CD4-positive, alpha-beta T cell treated with Interleukin-6 at 100 ng/mL for 8 hours (primary cell): ENCODE data around the gene OR2D2.
"Not testable (repeated sequence)": the region's sequence is repeated elsewhere in the genome, so short reads cannot be mapped to it uniquely, and the experiment has no call there.

Experiments used
- DNase-seq: peaks from one replicate; pipeline ENCODE4 v3.0.0-alpha.2; 2020; ENCODE audit warnings: mixed read lengths, low spot score

Gene OR2D2

DNA sequence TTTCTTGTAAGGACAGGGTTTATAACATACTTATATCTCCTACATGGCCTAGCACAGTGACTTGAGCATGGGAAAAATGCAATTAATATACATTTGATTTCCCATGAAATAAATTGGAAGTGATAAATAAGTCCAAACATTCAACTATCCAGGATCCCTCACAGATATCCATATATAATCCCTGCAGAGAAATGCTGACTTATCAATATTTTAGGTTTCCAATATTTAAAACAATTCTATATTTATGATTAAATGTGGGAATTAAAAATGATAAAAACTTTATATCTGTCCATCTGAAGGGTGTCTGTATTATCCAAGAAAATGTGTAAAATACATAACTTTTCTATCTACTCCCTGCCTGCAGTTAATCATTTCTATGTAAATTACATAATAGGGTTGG, 9.5 kb downstream of the OR2D2 start:
- DNase-seq = no peak

DNA sequence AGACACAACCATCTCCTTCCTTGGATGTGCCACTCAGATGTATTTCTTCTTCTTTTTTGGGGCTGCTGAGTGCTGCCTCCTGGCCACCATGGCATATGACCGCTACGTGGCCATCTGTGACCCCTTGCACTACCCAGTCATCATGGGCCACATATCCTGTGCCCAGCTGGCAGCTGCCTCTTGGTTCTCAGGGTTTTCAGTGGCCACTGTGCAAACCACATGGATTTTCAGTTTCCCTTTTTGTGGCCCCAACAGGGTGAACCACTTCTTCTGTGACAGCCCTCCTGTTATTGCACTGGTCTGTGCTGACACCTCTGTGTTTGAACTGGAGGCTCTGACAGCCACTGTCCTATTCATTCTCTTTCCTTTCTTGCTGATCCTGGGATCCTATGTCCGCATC, 15.4 kb downstream of the OR2D2 start:
- no peak for DNase-seq

DNA sequence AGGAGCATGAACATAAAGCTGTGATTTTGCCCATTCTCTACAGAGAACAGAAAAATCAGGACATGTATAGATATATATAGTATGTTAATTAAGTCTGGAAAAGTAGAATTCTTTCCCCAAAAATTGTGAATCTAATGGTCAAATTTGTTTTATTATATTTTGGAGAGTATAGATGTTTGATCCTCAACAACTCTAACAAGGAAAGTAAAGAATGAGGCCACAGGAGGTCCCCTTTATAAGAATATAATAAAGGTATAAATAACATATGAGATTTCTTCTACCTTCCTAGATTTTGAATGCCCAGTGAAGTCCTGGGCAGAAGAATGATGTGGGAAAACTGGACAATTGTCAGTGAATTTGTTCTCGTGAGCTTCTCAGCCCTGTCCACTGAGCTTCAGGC, 16.0 kb downstream of the OR2D2 start, which contains the start of gene OR10A4:
TSS of gene OR10A4 (plus strand) at position 301 of the 400 bp plus-strand sequence. CDS start at position 324, 23 bp downstream.
- DNase-seq = no peak

DNA sequence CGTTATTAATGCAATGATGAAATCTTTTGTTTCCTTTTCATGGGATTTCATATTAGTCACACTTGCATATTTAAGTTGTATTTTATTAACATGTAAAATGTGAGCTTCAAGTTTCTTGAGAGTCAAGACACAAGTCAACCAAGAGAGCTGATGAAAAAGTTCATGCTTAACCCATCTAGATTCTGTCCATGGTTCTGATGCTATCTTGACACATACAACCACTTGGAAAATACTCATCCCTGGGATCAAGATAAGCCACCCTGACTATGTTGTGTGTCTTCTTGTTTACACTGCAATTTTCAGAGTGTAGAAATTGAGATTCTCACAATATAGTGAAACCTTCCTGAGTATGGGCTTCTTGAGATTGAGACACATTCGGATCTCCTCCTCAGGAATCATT, 16.5 kb downstream of the OR2D2 start:
- DNase-seq = no peak

DNA sequence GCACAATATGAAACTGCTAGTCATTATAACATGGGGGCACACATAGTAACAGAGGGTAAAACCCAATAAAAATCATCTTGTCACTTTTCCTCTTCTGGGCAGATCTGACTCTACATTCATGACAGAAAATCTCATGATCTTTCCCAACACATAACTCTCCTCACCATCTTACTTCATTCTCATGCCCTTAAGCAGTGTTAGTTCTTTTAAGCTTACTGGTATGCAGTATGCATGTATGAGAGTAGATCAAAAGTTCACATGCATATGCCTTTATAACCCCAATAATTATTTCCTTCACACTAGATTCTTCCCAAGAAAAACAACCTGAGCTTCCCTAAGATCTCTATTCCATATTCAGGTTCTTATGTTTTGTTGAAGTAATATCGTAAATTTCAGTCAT, 21.0 kb downstream of the OR2D2 start:
- DNase-seq = no peak

DNA sequence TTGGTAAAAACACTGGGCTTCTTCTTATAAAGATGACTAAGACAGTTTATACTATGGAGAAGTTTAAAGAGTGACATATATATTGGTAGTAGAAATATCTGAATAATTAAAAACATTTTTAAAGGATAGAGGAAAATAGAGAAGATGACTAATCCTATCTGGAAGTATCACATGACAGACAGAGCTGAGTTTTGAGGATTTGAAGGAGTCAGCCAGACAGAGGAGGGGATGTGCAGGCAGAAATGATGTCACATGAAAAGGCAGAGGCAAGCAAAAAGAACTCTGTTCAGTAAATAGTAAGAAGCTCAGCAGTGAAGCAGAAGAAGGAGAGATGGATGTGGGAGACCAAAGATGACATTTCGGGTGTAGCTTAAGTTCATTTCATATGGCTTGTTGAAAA, 27.9 kb downstream of the OR2D2 start:
- DNase-seq = no peak

DNA sequence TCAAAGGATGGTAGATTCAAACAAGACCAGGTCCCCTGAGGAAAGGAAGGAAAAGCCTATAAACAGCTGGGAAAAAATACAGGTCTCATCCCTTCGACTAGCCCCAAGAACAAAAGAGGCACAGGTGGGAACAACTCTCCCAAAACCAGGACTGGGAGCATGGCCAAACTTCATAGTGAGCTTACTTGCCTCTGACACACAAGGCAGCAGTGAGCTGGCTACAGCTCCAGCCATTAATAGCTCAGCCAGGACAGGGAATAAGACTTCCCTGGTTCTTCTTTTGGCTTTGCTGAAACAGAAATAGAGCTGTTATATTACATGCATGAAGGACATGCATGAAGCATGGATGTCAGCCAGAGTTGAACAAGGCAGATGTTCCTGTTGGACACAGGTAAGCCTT, 29.3 kb downstream of the OR2D2 start, which contains the start of gene OR10A2:
TSS of gene OR10A2 (plus strand) at position 97 of the 400 bp plus-strand sequence. CDS start 6,698 bp downstream, outside the sequence.
- no peak for DNase-seq

DNA sequence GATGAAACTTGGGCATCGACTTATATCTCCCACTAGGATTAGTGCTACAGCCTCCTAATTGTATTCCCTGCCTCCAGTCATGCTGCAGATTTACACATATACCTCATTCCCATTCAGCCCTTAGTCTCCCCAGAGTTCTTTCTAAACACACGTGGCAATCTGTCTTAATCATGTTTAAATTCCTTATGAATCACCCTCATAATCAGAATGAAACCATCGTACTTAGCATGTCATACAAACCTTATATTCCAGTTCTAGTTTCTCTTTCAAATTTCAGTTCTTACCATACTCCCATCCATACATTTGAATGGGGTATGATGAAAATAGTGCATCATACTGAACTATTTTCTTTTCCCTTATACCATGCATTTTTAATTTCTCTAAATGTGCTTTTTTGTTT, 35.4 kb downstream of the OR2D2 start:
- no peak for DNase-seq

DNA sequence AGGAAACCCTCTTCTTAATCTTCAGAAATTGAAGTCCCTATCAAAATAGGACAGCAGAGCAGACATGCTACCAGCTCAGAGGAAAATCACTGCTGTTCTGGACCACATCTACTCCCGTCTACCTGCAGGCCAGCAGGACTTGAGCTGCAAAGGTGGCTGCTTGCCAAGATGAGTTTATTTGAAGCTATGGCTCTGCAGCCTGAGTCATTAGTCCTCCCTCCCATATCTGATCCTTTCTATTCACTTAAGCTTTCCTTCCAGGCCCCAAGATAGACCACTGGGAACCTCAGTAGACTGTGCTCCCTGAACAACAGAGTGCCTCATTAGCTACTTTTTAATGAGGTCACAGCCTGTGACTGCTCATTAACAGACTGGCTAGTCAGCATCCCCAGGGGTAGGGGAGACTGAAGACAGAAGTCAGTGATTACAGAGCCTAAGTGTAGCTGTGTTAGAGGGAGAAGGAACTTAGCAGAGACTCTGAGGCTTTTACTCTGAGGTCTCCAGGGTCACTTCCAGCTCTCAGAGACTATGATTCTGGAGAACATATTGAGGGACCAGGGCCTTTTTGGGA, 36.2 kb downstream of the OR2D2 start:
- no peak for DNase-seq

DNA sequence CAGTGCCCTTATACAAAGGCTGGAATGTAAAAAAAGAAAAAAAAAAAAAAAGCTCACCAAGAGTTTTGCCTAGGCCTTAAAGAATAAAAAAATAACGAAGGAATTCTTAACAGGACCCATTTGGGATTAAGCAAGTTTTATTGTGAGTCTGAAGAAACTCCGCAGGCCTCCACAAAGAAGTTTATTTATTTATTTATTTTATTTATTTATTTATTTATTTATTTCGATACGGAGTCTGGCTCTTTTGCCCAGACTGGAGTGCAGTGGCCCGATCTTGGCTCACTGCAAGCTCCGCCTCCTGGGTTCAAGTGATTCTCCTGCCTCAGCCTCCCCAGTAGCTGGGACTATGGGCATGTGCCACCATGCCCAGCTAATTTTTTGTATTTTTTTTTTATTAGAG, 37.5 kb downstream of the OR2D2 start:
- DNase-seq = not testable (repeated sequence)

DNA sequence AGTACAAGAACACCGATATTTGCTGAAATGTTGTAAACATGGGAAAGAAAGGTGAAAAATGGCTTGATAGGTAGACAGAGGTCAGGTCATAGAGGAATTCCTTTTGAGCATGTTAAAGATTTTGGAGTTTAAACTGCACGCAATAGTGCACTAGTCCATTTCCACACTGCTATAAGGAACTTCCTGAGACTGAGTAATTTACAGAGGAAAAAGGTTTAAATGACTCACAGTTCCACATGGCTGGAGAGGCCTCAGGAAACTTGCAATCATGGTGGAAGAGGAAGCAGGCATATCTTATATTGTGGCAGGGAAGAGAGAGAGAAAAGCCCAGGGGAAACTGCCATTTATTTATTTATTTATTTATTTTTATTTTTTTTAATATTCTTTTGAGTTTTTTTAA, 41.8 kb downstream of the OR2D2 start:
- no peak for DNase-seq

DNA sequence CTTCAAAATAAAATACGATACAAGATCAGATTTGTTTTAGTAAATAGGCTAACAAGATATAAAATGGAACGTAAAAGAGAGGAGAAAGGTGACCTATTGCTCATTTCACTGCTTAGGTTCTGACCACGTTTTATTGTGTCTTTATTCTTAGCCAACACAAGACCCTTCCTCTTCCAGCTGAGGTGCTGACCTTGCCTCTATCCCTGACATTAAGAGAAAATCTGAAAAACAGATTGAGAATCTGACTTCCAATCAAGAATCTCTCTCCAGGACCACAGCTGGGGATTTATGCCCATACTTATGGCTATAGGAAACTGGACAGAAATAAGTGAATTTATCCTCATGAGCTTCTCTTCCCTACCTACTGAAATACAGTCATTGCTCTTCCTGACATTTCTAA, 46.9 kb downstream of the OR2D2 start, which contains the start of gene OR10A5:
TSS of gene OR10A5 (plus strand) at position 301 of the 400 bp plus-strand sequence. CDS start at position 301, 0 bp downstream.
- DNase-seq = no peak

DNA sequence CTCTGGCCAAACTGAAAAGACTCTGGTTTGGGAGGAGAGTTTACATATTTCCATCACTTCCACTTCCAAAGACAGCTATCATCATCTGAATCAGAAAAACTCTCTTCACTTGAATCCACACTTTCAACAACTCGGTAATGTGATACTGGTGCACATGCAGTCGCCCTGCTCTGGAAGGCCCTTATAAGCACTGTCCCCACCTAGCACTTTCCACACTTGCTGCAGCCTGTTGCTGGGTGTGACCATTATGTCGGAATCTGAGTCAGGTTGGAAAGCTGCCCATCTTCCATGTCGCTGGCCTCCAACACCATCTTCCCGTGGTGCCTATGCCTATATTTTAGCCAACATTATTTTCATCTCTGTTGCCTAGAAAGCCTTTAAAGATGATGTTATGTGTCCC, 47.9 kb downstream of the OR2D2 start:
- no peak for DNase-seq

DNA sequence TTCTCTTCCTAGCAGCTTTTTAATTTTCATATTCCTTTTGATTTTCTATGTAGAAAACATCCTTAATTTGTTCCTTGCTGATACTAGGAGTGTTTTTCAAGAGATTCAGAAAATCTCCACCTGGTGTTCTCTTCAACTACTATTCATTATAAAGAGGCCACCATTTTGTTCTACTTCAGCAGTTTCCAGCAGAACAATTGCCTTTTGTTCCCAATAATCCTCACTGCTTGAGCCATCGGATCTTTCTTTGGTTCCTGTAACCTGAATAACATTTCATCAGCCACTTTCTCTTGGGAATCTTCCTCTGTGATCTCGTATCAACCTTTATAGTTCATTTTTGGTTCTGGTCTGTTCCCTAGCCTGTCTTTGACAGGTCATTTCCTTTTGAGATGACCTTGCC, 48.6 kb downstream of the OR2D2 start:
- no peak for DNase-seq

DNA sequence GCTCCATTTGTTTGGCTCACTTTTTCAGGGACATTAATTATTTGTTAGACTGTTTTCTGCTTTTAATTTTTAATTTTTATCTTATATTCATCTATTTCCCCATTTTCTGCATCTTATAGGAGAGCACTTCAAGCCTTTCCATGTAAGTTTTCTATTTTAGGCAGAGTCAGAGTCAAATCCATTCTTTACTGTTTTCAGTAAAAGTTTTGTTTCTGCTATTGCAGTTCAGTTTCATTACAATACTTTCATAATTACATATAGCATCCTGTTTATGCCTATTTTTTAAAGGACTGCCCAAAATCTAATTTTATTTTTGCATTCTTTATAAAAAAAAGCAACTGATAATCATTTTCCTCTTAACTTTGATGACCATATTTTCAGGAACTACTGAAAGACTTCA, 50.6 kb downstream of the OR2D2 start:
- DNase-seq = no peak
